B cell (primary cell): ENCODE data around the gene KCNE1.
"Not testable (repeated sequence)": the region's sequence is repeated elsewhere in the genome, so short reads cannot be mapped to it uniquely, and the experiment has no call there.

Source experiments
- EZH2 ChIP-seq: IDR thresholded peaks from 2 replicates; pipeline ENCODE4 v1.6.1; 2012; ENCODE audit warnings: borderline replicate concordance, low read depth, mild to moderate bottlenecking, moderate library complexity, low read length; ENCODE audit not compliant: insufficient read depth, poor library complexity, severe bottlenecking
- TF ChIP-seq, protein P1 (sequence below): fragments of 200-600 bp; IDR thresholded peaks from one replicate; pipeline ENCODE4 v1.8.0; 2022; ENCODE audit warnings: antibody characterized with exemption, mild to moderate bottlenecking

DNA sequence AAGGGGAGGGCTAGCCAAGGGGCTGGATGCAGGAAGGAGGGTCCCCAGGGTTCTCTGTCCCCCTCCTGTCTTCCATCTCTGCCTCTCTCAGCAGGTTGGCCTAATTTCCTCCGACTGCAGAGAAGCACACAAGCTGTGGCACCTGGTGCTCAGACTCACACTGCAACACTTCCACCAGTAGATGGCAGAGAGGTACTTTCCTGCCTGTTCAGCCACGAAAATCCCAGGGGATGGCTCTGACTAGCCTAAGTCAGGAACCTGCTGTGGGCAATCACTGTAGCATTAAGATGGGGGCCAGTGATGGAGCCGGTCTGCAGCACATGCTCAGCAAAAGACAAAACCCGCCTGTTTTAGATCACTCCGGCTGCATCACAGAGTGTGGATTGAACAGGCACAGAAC, 82.3 kb downstream of the KCNE1 start:
- TF ChIP-seq, protein P1, sequence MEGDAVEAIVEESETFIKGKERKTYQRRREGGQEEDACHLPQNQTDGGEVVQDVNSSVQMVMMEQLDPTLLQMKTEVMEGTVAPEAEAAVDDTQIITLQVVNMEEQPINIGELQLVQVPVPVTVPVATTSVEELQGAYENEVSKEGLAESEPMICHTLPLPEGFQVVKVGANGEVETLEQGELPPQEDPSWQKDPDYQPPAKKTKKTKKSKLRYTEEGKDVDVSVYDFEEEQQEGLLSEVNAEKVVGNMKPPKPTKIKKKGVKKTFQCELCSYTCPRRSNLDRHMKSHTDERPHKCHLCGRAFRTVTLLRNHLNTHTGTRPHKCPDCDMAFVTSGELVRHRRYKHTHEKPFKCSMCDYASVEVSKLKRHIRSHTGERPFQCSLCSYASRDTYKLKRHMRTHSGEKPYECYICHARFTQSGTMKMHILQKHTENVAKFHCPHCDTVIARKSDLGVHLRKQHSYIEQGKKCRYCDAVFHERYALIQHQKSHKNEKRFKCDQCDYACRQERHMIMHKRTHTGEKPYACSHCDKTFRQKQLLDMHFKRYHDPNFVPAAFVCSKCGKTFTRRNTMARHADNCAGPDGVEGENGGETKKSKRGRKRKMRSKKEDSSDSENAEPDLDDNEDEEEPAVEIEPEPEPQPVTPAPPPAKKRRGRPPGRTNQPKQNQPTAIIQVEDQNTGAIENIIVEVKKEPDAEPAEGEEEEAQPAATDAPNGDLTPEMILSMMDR, result not testable (repeated sequence)
- not testable (repeated sequence) for TF ChIP-seq EZH2
